ENCODE data around the gene TMEM229B. TPM values are rescaled to one million over a fixed set of nuclear protein-coding genes. Genes with fewer than 3 reads are reported as not detected.

Gene TMEM229B
- total RNA-seq, 5 donors from 2014 or later (not counting 1 experiment from before 2014, with no cell fraction given) = 19.0 to 41.7 (median 32.3) TPM

GRCh38 chr14:67493092-67493717 is 4.7 kb upstream of the TMEM229B start:
- no peaks in the 10 kb centered on the region for H3K27me3 Mint-ChIP-seq
- DNase-seq (no peak), ATAC-seq (replicated peaks in 1 of 4) (no peak)
- Histone ChIP-seq H3K27ac (ENCODE audit: low read length) (no peak overlapping the region), H3K4me3 (ENCODE audit: control insufficient read depth in 1 of 2, extremely low read depth in 1 of 2, low read length in 1 of 2) (no peak overlapping the region), H3K4me1 (ENCODE audit: control insufficient read depth in 1 of 2, extremely low read depth in 1 of 2, insufficient read depth in 2 of 2, low read length in 2 of 2) (peaks cover 15 to 20% of the 10 kb centered on the region in 2 experiments), H3K9me3 (no peaks in the 10 kb centered on the region), H3K36me3 (ENCODE audit: control insufficient read depth in 2 of 2, extremely low read depth in 1 of 2, insufficient read depth in 1 of 2, low read length in 1 of 2) (no peaks in the 10 kb centered on the region), H3K27me3 (replicated peaks in 1 of 2; ENCODE audit: control insufficient read depth in 2 of 2, extremely low read depth in 1 of 2, insufficient read depth in 2 of 2, low read length in 1 of 2) (no peaks in the 10 kb centered on the region)
- H3K27ac Mint-ChIP-seq = peak overlapping the region; percentile 16 to 74
- CTCF ChIA-PET = no interaction called here
- 96% methylated on average over 5 of the region's 8 CpGs for WGBS (ENCODE audit: insufficient coverage)
- H3K4me1 Mint-ChIP-seq = peaks cover 39 to 51% (median 49%) of the 10 kb centered on the region in 3 donors
- POLR2A ChIA-PET = no interaction called here
- H3K4me3 Mint-ChIP-seq = no peak overlapping the region
- peaks cover 1 to 15% (median 7%) of the 10 kb centered on the region in 3 donors for H3K9me3 Mint-ChIP-seq
- peaks cover 9% of the 10 kb centered on the region for H3K36me3 Mint-ChIP-seq

GRCh38 chr14:67492538-67492937 is 4.0 kb upstream of the TMEM229B start:
- no peak overlapping the region for H3K27ac ChIP-seq (ENCODE audit: low read length)
- no peaks in the 10 kb centered on the region for H3K27me3 ChIP-seq (replicated peaks in 1 of 2; ENCODE audit: control insufficient read depth in 2 of 2, extremely low read depth in 1 of 2, insufficient read depth in 2 of 2, low read length in 1 of 2)
- DNase-seq (no peak), ATAC-seq (replicated peaks in 1 of 4) (no peak)
- H3K9me3 Mint-ChIP-seq = peaks cover 1 to 15% (median 7%) of the 10 kb centered on the region in 3 donors
- peaks cover 9% of the 10 kb centered on the region for H3K36me3 Mint-ChIP-seq
- ChIA-PET CTCF (no interaction called here), POLR2A (no interaction called here)
- H3K27me3 Mint-ChIP-seq = no peaks in the 10 kb centered on the region
- no peaks in the 10 kb centered on the region for H3K36me3 ChIP-seq (ENCODE audit: control insufficient read depth in 2 of 2, extremely low read depth in 1 of 2, insufficient read depth in 1 of 2, low read length in 1 of 2)
- H3K9me3 ChIP-seq = no peaks in the 10 kb centered on the region
- peaks cover 39 to 50% (median 48%) of the 10 kb centered on the region in 3 donors for H3K4me1 Mint-ChIP-seq
- peak overlapping the region; percentile 16 to 74 for H3K27ac Mint-ChIP-seq
- WGBS (ENCODE audit: insufficient coverage) = 71% methylated on average over 1 of the region's 3 CpGs
- H3K4me1 ChIP-seq (ENCODE audit: control insufficient read depth in 1 of 2, extremely low read depth in 1 of 2, insufficient read depth in 2 of 2, low read length in 2 of 2) = peaks cover 13 to 27% of the 10 kb centered on the region in 2 experiments
- H3K4me3 Mint-ChIP-seq = no peak overlapping the region
- H3K4me3 ChIP-seq (ENCODE audit: control insufficient read depth in 1 of 2, extremely low read depth in 1 of 2, low read length in 1 of 2) = no peak overlapping the region

GRCh38 chr14:67491741-67492507 is 3.4 kb upstream of the TMEM229B start:
- Mint-ChIP-seq H3K9me3 (peaks cover 1 to 15% (median 7%) of the 10 kb centered on the region in 3 donors), H3K4me3 (no peak overlapping the region), H3K36me3 (peaks cover 9% of the 10 kb centered on the region), H3K4me1 (peaks cover 41 to 54% (median 50%) of the 10 kb centered on the region in 3 donors), H3K27ac (peak overlapping the region in 1 of 2 donors; percentile 100), H3K27me3 (no peaks in the 10 kb centered on the region)
- no peaks in the 10 kb centered on the region for H3K9me3 ChIP-seq
- ATAC-seq (replicated peaks in 1 of 4) (no peak), DNase-seq (no peak)
- 92% methylated on average over 3 of the region's 9 CpGs for WGBS (ENCODE audit: insufficient coverage)
- H3K4me1 ChIP-seq (ENCODE audit: control insufficient read depth in 1 of 2, extremely low read depth in 1 of 2, insufficient read depth in 2 of 2, low read length in 2 of 2) = peaks cover 13 to 30% of the 10 kb centered on the region in 2 experiments
- no peak overlapping the region for H3K27ac ChIP-seq (ENCODE audit: low read length)
- ChIA-PET POLR2A (no interaction called here), CTCF (no interaction called here)
- H3K4me3 ChIP-seq (ENCODE audit: control insufficient read depth in 1 of 2, extremely low read depth in 1 of 2, low read length in 1 of 2) = no peak overlapping the region
- no peaks in the 10 kb centered on the region for H3K27me3 ChIP-seq (replicated peaks in 1 of 2; ENCODE audit: control insufficient read depth in 2 of 2, extremely low read depth in 1 of 2, insufficient read depth in 2 of 2, low read length in 1 of 2)
- peaks cover under 1 to 3% of the 10 kb centered on the region in 2 donors for H3K36me3 ChIP-seq (ENCODE audit: control insufficient read depth in 2 of 2, extremely low read depth in 1 of 2, insufficient read depth in 1 of 2, low read length in 1 of 2)

GRCh38 chr14:67491285-67491684 is 2.8 kb upstream of the TMEM229B start:
- no peaks in the 10 kb centered on the region for H3K27me3 Mint-ChIP-seq
- H3K4me1 Mint-ChIP-seq = peaks cover 47 to 61% (median 56%) of the 10 kb centered on the region in 3 donors
- Histone ChIP-seq H3K27me3 (replicated peaks in 1 of 2; ENCODE audit: control insufficient read depth in 2 of 2, extremely low read depth in 1 of 2, insufficient read depth in 2 of 2, low read length in 1 of 2) (no peaks in the 10 kb centered on the region), H3K4me3 (ENCODE audit: control insufficient read depth in 1 of 2, extremely low read depth in 1 of 2, low read length in 1 of 2) (no peak overlapping the region), H3K4me1 (ENCODE audit: control insufficient read depth in 1 of 2, extremely low read depth in 1 of 2, insufficient read depth in 2 of 2, low read length in 2 of 2) (peaks cover 13 to 33% of the 10 kb centered on the region in 2 experiments), H3K27ac (ENCODE audit: low read length) (no peak overlapping the region), H3K36me3 (ENCODE audit: control insufficient read depth in 2 of 2, extremely low read depth in 1 of 2, insufficient read depth in 1 of 2, low read length in 1 of 2) (peaks cover 5 to 6% of the 10 kb centered on the region in 2 donors), H3K9me3 (no peaks in the 10 kb centered on the region)
- DNase-seq (no peak), ATAC-seq (replicated peaks in 1 of 4) (no peak)
- H3K27ac Mint-ChIP-seq = peak overlapping the region; percentile 72 to 100
- WGBS (ENCODE audit: insufficient coverage) = 100% methylated on average over 1 of the region's 3 CpGs
- peaks cover 15% of the 10 kb centered on the region for H3K36me3 Mint-ChIP-seq
- H3K9me3 Mint-ChIP-seq = peaks cover 1 to 15% (median 7%) of the 10 kb centered on the region in 3 donors
- ChIA-PET POLR2A (no interaction called here), CTCF (no interaction called here)
- H3K4me3 Mint-ChIP-seq = no peak overlapping the region

GRCh38 chr14:67490196-67490595 is 1.7 kb upstream of the TMEM229B start:
- H3K27me3 Mint-ChIP-seq = no peaks in the 10 kb centered on the region
- Histone ChIP-seq H3K27me3 (replicated peaks in 1 of 2; ENCODE audit: control insufficient read depth in 2 of 2, extremely low read depth in 1 of 2, insufficient read depth in 2 of 2, low read length in 1 of 2) (no peaks in the 10 kb centered on the region), H3K4me3 (ENCODE audit: control insufficient read depth in 1 of 2, extremely low read depth in 1 of 2, low read length in 1 of 2) (no peak overlapping the region), H3K9me3 (no peaks in the 10 kb centered on the region), H3K27ac (ENCODE audit: low read length) (peak overlapping the region; percentile 5), H3K4me1 (ENCODE audit: control insufficient read depth in 1 of 2, extremely low read depth in 1 of 2, insufficient read depth in 2 of 2, low read length in 2 of 2) (peaks cover 13 to 41% of the 10 kb centered on the region in 2 experiments), H3K36me3 (ENCODE audit: control insufficient read depth in 2 of 2, extremely low read depth in 1 of 2, insufficient read depth in 1 of 2, low read length in 1 of 2) (peaks cover 5 to 16% of the 10 kb centered on the region in 2 donors)
- no peak for ATAC-seq (replicated peaks in 1 of 4)
- H3K27ac Mint-ChIP-seq = peak overlapping the region; percentile 72 to 100
- H3K36me3 Mint-ChIP-seq = peaks cover 26% of the 10 kb centered on the region
- ChIA-PET CTCF (no interaction called here), POLR2A (interaction anchor here in 1 of 2 donors (0.6 kb wide), 1 partner anchor 1626 kb away, joined by 6 read pairs; no protein-coding TSS in a partner anchor)
- WGBS (ENCODE audit: insufficient coverage) = 95% methylated on average over 3 of the region's 4 CpGs
- H3K4me3 Mint-ChIP-seq = no peak overlapping the region
- H3K9me3 Mint-ChIP-seq = peaks cover 1 to 15% (median 7%) of the 10 kb centered on the region in 3 donors
- H3K4me1 Mint-ChIP-seq = peaks cover 58 to 72% (median 67%) of the 10 kb centered on the region in 3 donors
- no peak for DNase-seq

- POLR2A ChIA-PET = interaction anchor here in 1 of 2 donors (0.5 kb wide), 1 partner anchor 13 kb away, joined by 4 read pairs; no protein-coding TSS in a partner anchor
- H3K27ac ChIP-seq (ENCODE audit: low read length) = peak overlapping the region; percentile 95
- peaks cover 73 to 84% (median 80%) of the 10 kb centered on the region in 3 donors for H3K4me1 Mint-ChIP-seq
These were observed 1.2 kb downstream of the TMEM229B start for GRCh38 chr14:67487332-67487731.

More at GRCh38 chr14:67487332-67487731, 1.2 kb downstream of the TMEM229B start:
- Mint-ChIP-seq H3K36me3 (peaks cover 32% of the 10 kb centered on the region), H3K27me3 (no peaks in the 10 kb centered on the region), H3K4me3 (peak overlapping the region; percentile 94 to 97 (median 96)), H3K27ac (peak overlapping the region; percentile 99 to 100), H3K9me3 (no peaks in the 10 kb centered on the region)
- DNase-seq (no peak), ATAC-seq (replicated peaks in 1 of 4) (no peak)
- H3K27me3 ChIP-seq (replicated peaks in 1 of 2; ENCODE audit: control insufficient read depth in 2 of 2, extremely low read depth in 1 of 2, insufficient read depth in 2 of 2, low read length in 1 of 2) = no peaks in the 10 kb centered on the region
- peaks cover 12 to 42% of the 10 kb centered on the region in 2 donors for H3K36me3 ChIP-seq (ENCODE audit: control insufficient read depth in 2 of 2, extremely low read depth in 1 of 2, insufficient read depth in 1 of 2, low read length in 1 of 2)
- H3K9me3 ChIP-seq = no peaks in the 10 kb centered on the region
- H3K4me1 ChIP-seq (ENCODE audit: control insufficient read depth in 1 of 2, extremely low read depth in 1 of 2, insufficient read depth in 2 of 2, low read length in 2 of 2) = peaks cover 15 to 56% of the 10 kb centered on the region in 2 experiments
- peak overlapping the region; percentile 27 to 79 for H3K4me3 ChIP-seq (ENCODE audit: control insufficient read depth in 1 of 2, extremely low read depth in 1 of 2, low read length in 1 of 2)
- CTCF ChIA-PET = no interaction called here
- 81% methylated on average over 4 of the region's 4 CpGs for WGBS (ENCODE audit: insufficient coverage)
